ENCODE results near the gene CR1.

DNA sequence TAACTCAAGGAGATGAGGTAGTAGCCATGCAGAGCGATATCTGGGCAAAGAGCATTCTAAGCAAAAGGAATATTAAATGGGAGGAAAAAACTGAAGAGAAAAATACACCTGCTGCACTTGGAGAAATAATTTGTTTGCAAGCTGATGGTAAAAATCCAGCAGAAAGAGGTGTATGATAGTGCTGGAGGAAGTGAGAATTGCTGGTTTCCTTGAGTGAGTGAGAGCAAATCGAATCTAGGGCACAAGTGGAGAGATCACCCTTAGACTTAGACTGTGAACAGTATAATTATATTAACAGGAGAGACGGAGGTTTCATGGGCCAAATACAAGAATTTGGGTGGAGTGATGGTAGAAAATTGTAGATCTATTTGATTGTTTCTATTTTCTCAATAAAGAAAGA lies 2.7 kb upstream of the CR1 start:
- TF ChIP-seq POLR2A (IDR thresholded peaks at IDR 0.05), result no peak
- TF ChIP-seq, protein P1, sequence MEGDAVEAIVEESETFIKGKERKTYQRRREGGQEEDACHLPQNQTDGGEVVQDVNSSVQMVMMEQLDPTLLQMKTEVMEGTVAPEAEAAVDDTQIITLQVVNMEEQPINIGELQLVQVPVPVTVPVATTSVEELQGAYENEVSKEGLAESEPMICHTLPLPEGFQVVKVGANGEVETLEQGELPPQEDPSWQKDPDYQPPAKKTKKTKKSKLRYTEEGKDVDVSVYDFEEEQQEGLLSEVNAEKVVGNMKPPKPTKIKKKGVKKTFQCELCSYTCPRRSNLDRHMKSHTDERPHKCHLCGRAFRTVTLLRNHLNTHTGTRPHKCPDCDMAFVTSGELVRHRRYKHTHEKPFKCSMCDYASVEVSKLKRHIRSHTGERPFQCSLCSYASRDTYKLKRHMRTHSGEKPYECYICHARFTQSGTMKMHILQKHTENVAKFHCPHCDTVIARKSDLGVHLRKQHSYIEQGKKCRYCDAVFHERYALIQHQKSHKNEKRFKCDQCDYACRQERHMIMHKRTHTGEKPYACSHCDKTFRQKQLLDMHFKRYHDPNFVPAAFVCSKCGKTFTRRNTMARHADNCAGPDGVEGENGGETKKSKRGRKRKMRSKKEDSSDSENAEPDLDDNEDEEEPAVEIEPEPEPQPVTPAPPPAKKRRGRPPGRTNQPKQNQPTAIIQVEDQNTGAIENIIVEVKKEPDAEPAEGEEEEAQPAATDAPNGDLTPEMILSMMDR (IDR thresholded peaks at IDR 0.05), result no peak
